NCI-H1417 treated with DMSO at 0.1 percent for 48 hours (cell line): ENCODE results near the gene PRXL2A.

Experiments used
- DNase-seq: peaks from one replicate; lab custom pipeline; 2025; lab: John Stamatoyannopoulos, UW

The PRXL2A gene

DNA sequence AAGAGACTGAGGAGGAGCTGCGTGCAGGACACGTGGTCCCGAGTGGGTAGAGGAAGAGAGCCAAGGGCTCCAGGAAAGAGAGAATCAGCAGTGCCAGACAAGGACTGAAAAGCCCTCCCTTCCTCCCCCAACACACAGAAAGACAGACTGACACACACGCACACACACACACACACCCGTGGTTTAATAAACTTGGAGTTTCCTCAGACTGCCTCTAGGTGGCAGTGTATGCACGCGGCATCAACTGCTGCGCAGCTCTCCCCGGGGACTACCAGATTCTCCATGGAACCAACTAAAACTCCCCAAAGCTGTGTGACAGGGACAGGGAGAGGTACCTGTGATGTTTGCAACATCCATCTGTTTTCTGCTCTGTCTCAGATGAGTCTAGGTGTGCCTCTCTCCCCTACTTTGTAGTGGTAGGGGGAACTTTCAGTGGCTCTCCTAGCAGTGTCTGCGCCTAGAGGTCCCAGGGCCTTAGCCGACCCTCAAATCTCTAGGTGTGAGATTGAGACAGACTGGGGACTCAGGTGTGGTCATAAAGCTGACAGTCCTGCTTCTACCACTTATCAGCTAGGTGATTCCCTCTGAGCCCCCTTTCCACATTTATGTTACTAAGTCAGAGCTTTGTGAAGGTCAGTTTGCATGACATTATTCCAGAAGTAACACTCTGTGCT, 36.4 kb downstream of the PRXL2A start:
- DNase-seq: no peak

DNA sequence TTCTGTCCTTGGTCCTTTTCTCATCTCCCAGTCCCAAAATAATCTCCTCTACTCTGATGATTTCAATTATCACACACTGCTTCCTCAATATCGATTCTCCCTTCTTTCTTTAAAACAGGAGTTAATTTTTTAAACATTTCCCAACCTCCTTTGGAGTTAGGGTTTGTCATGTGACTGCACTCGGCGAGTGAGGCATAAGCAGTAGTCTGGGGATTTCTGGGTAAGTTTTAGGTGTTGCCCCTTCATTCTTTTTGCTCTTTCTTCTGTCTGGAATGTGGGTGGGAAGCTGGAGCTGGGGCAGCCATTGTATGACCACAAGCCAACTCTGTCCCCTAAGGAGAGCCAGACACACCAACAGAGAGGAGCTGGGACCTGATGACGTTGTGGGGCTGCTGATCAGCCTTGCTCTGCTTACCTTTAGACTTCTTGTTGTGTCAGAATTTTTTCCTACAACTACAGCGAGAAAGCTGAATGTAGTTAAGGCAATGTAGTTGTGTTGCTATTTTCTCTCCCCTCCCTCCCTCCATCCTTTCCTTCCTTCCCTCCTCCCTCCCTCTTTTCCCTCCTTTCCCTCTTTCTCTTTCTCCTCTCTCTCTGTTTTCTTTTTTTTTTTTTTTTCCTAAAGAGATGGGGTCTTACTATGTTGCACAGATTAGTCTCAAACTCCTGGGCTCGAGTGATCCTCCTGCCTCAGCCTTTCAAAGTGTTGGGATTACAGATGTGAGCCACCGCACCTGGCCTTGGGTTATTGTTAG, 39.3 kb downstream of the PRXL2A start:
- no peak for DNase-seq

DNA sequence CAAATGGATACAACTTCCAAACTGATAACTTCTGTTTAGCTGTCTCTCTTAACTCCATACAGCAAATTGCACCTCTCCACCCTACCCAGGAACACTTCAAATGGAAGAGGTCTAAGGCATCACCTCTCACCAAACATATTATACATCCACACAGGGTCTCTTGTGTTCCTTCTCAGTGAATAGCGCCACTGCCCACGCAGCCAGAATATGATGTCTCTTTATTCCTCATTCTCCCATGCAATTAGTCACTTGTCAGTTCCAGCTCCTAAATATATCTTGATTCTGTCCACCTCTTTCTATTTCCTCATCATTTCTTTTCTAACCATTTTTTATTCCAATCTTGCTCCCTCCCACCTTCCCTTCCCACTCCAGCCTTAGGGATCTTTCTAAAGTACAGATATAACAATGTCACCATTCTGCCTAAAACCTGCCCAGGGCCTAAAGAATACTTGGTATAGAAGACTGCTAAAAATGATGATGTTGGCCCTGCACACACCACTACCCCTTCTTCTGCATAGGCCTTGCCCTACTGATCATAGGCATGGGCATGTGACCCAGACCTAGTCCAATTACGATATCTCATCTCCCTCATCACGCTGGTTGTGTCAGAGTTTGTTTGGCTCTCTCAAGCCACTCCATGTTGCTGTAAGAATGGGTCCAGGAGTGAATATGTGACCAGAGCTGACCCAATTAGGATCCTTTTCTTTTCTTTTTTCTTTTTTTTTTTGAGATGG, 40.0 kb downstream of the PRXL2A start:
- DNase-seq: no peak

DNA sequence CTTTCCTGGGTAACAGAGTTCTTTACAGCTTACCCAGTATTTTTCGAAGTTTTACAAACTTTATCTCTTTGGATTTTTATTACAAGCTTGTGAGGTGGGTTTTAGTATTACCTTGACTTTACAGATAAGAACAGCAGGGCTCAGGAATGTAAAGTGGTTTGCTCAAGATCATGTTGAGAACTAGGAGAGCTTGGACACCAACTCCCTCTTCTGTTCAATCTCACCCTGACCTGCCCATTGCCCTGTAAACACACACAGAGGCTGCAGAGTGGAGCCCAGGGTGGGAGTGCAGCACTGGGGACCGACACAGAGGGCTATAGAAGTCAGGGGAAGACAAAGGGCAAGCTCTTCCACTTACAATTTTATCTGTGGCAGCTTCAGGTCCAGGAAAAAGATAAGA, 41.2 kb downstream of the PRXL2A start:
- no peak for DNase-seq

DNA sequence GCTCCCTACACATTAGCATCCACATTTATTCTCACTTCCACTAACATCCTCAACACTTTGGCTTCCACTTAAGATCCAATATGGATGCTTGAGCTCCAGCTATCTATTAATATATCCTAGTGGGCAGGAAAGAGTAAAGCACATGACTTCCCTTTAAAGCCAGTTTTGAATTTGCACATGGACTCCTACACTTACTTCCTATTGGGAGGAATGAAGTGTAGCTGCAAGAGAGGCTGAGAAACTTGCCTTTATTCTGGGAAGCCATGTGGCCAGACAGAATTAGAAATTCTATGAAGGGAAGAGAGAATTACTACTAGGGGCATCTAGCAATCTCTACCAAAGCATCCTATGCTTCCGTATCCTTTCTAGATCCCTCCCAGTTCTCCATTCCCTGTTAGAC, 42.8 kb downstream of the PRXL2A start:
- no peak for DNase-seq

DNA sequence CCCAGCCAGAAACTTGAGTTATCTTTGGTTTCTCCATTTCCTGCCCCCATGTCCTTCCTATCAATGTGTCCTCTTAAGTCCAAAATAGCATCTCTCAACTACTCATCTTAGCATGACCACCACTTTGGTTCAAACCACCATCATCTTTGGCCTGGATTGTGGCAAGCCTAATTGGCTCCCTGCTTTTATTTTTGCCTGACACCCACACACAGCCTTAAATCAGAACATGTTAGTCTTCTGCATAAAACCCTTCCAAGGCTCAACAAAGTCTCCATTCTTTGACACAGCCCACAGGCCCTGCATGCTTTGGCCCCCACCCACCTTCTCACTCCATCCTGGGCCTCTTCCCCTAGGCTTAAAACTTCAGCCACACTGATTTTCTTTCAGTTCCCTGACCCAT, 43.7 kb downstream of the PRXL2A start:
- DNase-seq: no peak

DNA sequence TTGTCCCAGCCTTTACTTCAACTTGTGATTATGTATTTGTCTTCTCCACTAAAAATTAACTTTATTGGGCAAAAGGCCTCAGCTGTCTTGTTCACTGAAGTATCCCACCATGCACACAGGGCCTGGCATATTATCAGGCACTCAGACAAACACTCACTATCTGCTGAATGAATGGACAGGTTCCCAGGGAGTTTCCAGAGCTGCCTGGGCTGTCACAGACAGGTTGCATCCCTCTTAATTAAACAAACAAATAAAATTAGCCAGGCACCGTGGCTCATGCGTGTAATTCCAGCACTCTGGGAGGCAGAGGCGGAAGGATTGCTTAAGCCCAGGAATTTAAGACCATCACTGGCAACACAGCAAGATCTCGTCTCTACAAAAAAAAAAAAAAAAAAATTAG, 44.3 kb downstream of the PRXL2A start:
- DNase-seq: no peak

DNA sequence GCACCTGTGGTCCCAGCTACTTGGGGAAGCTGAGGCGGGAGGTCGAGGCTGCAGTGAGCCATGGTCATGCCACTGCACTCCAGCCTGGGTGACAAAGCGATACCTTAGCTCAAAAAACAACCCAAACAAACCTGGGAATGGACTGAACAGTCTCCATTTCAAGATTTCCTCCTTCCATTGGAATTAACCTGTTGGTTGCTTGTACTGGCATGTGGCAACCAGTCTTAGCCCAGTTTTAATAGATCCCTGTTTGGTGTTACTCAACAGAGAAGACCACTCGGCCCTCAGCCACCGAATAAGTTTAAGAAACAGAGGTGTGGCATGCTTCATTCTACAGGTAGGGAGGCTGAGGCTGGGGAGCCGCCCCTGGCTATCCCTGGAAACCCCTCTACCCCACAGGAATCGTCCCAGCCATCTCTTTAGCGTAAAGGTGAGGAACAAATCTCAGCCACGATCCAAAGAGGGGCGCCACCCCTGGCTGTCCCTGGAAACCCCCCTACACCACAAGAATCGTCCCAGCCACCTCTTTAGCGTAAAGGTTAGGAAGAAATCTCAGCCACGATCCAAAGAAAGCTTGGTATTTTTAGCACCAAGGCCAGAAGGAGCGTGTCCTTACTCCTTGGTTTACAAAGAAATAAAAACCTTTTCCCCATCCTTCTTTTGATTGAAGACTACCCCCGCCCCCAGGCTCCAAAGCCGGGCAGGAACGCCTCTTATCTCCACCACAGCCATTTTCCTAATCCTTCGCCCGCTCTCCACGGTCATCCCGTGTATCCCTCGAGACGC, 44.9 kb downstream of the PRXL2A start:
- no peak for DNase-seq

DNA sequence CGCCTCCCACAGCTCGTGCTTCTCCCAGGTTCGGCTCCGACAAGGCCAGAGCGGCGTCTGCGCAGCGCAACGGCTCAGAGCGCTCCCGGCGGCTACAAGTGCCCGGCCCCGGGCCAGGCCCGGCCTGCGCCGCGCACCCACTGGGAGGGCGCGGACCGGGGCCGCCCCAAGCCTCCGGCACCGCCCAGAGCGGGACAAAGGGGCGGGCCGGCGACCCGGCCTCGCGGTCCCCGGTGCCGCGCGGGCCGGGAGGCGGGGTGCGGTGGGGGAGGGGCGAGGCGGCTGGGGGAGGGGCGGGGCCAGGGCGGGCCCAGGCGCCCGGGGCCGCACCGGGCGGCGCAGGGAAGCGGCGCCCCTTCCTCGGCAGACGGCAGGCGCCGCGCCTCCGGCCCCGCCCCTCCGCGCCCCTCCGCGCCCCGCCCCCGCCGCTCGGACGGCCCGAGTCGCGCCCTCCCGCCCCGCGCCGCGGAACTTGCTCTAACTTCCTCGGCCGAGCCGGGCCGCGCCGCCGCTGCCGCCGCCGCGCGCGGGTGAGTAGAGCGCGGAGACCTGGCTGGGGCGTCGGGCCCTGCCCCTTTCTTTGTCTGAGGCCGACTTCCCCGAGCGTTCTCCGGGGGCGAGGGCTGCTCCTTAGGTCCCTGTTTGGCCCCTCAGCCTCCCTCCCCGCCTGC, 45.6 kb downstream of the PRXL2A start, which contains the start of gene TSPAN14:
TSPAN14 (plus strand) TSS at position 469 of the 671 bp plus-strand sequence. CDS start 34,924 bp downstream, outside the sequence.
- DNase-seq: no peak

DNA sequence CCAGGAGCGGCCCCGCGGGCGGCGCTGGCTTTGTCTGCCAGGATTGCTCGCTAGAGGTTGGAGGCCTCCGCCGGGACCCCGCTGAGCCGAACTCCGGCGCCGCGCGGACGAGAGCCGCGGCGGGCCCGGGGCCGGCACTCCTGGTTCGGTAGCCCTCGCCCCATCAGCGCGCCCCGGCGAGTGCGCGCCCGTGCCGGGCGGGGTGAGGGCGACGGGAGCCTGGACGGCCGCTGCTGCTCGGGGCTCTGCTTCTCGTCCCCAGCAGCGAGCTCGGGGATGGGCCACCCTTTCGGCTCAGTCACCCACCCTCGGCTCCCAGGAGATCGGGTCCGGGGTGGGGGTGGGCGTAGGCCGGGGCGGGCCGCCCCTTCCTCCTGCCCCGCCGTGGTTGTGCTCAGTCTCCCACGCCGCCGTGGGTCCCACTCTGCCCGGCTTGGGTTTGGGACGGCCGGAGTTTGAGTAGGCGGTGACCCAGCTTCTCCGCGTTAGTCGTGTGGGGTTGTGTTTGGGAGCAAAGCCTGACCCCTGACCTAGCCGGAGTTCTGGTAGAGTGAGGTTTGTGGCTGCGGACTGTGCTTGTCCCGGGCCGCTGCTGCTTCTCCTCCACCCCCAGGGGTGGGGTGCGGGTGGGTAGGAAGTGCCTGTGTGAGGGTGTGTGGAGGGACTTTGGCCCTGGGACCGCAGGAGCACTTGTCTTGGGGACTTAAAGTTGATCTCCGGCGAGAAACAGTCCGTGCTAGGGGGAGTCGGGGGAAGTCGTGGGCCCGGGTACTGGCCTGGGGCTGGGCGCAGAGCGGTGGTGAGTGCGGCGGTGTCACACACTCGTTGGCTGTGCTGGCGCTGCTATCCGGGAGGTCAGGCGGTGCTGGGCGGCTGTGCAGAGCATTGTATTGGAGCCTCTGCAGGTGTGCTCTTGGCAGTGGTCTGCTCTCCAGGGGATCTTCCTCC, 46.4 kb downstream of the PRXL2A start:
- DNase-seq: no peak

DNA sequence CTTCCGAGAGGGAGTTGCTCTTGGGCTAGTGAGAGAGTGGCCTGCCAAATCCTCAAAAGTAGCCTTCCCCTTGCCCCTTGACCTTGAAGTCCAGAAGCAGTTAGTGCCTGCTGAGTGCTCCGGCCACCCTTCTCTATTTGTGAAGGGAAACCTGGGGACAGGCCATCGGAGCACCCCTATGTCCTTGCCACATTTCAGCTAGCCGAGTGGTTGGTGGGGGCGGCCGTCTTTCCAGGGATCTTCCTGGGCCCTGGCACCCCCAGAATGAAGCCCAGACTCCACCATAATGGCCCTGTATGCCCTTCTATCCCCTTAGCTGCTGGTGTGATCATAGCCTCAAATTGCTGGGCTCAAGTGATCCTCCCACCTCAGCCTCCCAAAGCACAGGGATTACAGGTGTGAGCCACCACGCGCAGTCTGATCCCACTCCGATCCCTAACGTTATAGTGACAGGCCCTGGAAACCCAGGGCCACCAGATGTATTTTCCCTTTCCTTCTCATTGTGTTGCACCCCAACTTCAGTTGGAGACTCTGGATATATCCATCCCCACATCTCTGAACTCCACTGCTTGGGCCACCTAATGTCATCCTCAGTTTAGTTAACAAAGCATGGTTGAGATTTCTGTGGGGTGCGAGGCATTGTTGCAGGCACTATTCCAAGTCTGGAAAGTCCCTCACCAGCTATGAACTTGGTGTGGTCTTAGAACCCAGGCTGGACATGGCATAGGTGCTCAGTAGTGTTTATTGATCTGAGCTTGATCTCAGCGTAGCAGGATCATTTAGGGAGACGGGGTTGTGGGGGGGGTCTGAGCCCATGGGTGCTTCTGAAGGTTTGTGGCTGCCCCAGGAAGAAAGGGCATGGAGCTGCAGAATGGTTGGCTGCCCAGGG, 47.4 kb downstream of the PRXL2A start:
- DNase-seq: no peak

DNA sequence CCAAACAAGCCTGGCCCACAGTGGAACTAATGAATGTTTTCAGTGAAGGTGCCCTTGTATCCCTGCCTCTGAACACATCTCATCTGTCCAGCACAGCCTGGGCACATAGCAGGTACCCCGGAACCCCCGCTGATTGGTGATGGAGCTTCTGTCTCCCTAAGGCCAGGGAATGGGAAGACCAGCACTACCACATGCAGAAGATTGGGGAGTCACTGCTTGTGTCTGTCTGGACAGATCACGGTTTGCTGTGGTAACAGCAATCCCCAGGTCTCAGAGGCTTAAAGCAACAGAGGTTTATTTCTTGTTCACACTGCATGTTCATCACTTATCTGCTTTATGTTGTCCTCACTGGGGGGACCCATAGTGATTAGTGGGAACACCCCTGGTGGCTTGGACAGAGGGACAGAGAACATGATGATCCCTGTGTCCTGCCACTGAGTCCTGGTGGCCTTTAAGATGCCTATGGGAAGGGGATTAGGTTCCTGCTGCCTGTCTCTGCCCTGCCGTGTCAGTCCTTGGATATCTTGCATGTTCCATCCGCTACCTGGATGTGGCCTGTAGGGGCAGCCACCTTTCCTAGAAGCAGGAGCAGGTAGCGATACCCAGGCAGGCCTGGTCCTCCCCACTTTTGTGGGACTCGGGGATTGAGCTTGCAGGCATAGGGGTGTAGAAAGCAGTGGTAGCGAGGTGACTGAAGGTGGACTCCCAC, 49.4 kb downstream of the PRXL2A start:
- DNase-seq: no peak

DNA sequence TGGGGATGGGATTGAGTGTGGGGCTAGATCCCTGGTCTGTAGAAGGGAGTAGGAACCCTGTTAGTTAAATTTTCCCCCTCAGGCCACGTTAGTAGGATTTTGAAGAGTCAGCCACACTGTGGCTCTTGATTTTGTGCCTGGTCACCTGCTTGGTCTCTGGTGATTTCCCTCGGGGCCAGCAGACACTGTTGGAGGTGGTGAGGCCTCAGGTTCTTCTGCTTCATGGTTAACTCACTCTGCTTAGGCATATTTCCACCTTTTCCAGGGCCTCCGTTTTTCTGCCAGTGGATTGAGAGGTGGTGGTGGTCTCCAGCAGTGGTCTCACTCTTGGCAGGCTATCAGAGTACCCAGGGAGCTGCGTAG, 49.9 kb downstream of the PRXL2A start:
- no peak for DNase-seq

DNA sequence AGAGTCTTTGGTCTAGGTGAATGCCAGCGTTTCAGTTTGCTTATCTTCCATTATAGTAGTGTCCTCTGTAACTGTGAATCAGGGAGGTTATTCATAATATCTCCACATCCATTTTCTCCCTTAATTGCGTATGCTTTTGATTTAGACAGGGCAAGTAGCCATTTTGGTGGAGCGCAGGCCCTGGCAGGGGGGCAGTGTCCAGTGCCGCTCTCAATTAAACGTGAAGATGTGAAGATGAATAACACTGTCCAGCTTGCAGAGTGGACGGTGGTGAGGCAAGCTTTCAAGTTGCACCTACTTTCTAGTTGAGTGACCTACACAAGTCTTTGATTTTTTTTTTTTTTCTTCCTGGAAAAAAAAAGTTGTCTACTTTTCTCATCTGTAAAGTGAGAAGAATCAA, 50.3 kb downstream of the PRXL2A start:
- DNase-seq: no peak

DNA sequence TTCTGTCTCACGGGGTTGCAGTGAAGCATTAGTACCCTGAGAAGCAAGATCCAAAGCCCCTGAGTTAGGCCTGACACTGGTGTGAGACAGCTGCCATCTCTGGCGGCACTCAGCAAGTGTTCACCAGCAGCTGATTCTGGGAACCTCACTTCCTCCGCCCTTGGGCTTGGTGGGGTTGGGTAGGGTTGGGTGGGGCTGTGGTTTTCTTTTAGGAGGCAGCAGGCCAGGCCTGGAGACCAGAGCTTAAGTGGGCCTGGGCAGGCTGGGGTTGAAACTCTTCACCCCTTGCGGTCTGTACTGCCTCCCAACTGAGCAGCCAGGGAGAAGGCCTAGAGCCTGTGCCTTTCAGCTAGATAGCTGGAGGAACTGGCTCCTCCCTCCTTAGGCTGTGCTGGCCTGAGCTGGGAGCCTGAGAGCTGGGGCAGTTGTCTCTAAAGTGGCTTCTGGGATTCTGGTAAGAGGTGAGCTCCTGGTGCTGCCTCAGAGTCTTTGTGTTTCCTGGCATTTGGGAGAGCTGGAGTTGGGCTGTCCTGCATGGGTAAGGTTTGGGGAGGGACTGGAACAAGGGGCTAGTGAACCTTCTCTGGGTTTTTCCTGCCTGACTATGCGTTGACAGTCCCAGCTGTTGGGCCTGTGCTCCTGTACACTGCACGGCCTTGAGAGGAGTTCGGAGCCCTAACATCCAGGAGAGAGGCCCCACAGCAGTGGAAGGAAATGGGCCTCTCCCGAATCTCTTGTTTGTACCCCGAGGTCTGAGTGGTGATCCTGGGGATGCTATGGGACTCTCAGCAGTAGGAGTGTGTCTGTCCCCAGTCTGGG, 50.9 kb downstream of the PRXL2A start:
- DNase-seq: no peak

DNA sequence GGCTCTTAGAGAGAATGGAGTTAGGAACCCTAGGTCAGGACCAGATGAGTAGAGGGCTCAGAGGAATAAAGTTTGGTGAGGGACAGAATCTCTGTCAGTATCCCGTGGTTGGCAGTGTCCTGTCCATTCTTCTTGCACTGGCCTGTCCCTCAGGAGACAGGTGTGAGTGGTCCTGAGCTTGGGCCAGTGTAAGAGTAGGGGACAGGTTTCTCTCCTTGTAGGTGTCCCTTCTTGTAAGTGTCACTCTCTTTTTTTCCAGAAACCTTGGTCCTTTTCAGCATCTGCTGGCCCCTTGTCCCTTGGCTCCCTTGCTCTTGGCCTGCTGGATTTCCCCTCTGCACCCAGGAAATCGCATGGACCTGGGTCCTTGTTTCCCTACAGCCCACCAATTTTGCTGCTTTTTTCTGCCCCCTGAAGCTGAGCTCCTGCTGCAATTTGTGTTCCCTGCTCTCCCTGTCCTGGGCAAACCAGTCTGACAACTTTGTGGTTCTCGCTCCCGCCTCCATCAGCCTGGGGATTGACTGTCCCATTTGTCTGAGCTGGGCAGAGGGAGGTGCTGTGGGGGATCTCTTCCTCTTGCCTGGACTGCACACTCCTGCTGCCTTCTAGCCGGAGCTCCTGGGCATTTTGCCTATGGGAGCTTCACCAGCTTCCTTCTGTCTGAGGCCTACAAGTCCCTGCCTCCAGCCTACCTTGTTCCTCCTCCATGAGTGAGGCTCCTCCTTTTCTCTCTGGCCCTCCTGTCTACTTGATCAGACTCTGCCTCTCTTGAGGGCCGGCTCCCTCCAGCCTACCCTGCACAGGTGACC, 52.3 kb downstream of the PRXL2A start:
- no peak for DNase-seq
